CD4-positive, alpha-beta T cell (primary cell): ENCODE data around the gene MSL3B.

Experiments
- ATAC-seq: fragments of 200-7000 bp; cut with Tn5 transposase; one replicate; pipeline ENCODE4 v1.10.0; 2022; ENCODE audit warnings: mild to moderate bottlenecking; ENCODE audit not compliant: poor library complexity
- CTCF ChIA-PET: fragments of 350-600 bp; sonication (Branson Sonifier 250); formaldehyde crosslinking; loops from one replicate; lab custom pipeline; 2021; ENCODE audit warnings: antibody characterized with exemption, inconsistent platforms; lab: Charles Lee
- POLR2A ChIA-PET: fragments of 350-600 bp; sonication (Branson Sonifier 250); formaldehyde crosslinking; loops from one replicate; lab custom pipeline; 2021; ENCODE audit warnings: antibody characterized with exemption, inconsistent platforms; lab: Charles Lee
- DNase-seq, 14 experiments: peaks; one replicate each; pipeline ENCODE4 v3.0.0-alpha.2; 2013 to 2020; ENCODE audit warnings: mixed read lengths in 2 of 14
- H3K27ac ChIP-seq, 2 donors: one replicate each; pipeline versions ENCODE4 v1.5.1 to v1.7.0; 2013; ENCODE audit warnings: low read length in 2 of 2, low read depth in 1 of 2, mild to moderate bottlenecking in 1 of 2
- H3K27me3 ChIP-seq, 2 experiments: 1 replicate in 1 of 2; 2 replicates in 1 of 2; pipeline versions ENCODE4 v1.6.1 to v1.7.0; 2013; ENCODE audit warnings: low read length in 2 of 2, control low read depth in 1 of 2, mild to moderate bottlenecking in 1 of 2, moderate library complexity in 1 of 2; ENCODE audit not compliant: insufficient read depth in 2 of 2, control insufficient read depth in 1 of 2
- H3K36me3 ChIP-seq: one replicate; pipeline ENCODE4 v1.6.1; 2013; ENCODE audit warnings: low read length, control low read depth; ENCODE audit not compliant: insufficient read depth
- H3K4me1 ChIP-seq: one replicate; pipeline ENCODE4 v1.6.1; 2013; ENCODE audit warnings: low read length, control low read depth; ENCODE audit not compliant: insufficient read depth
- H3K4me3 ChIP-seq: one replicate; pipeline ENCODE4 v1.5.1; 2013; ENCODE audit warnings: mild to moderate bottlenecking, low read length, moderate library complexity
- H3K9me3 ChIP-seq, 2 experiments: 1 replicate in 1 of 2; 2 replicates in 1 of 2; pipeline versions ENCODE4 v1.6.1 to v1.7.0; 2013; ENCODE audit warnings: low read length in 2 of 2, mild to moderate bottlenecking in 2 of 2, control low read depth in 1 of 2, moderate library complexity in 1 of 2; ENCODE audit not compliant: control insufficient read depth in 1 of 2, insufficient read depth in 1 of 2
- H3K27ac Mint-ChIP-seq: one replicate; pipeline ENCODE4 v1.8.0; 2020; ENCODE audit warnings: mixed read lengths
- H3K27me3 Mint-ChIP-seq: one replicate; pipeline ENCODE4 v1.8.0; 2021; ENCODE audit warnings: mixed read lengths
- H3K36me3 Mint-ChIP-seq: one replicate; pipeline ENCODE4 v1.8.0; 2021; ENCODE audit warnings: low read depth, mixed read lengths
- H3K4me1 Mint-ChIP-seq: one replicate; pipeline ENCODE4 v1.8.0; 2021; ENCODE audit warnings: low read depth, mixed read lengths
- H3K4me3 Mint-ChIP-seq: one replicate; pipeline ENCODE4 v1.8.0; 2020; ENCODE audit warnings: mild to moderate bottlenecking, mixed read lengths
- H3K9me3 Mint-ChIP-seq: one replicate; pipeline ENCODE4 v1.8.0; 2020; ENCODE audit warnings: mixed read lengths
- intact Hi-C, 2 experiments: fragments of 100-400 bp; cut with DNase I in 1 of 2; cut with micrococcal nuclease in 1 of 2; formaldehyde crosslinking; loops; one replicate each; pipeline versions ENCODE4 v1.15.1 to v1.9.0; 2023 to 2025; cut with DNase I, micrococcal nuclease
- TF ChIP-seq, protein P1 (sequence below): fragments of 200-600 bp; IDR thresholded peaks from one replicate; pipeline ENCODE4 v1.8.0; 2022; ENCODE audit warnings: antibody characterized with exemption, mild to moderate bottlenecking

Gene MSL3B

DNA sequence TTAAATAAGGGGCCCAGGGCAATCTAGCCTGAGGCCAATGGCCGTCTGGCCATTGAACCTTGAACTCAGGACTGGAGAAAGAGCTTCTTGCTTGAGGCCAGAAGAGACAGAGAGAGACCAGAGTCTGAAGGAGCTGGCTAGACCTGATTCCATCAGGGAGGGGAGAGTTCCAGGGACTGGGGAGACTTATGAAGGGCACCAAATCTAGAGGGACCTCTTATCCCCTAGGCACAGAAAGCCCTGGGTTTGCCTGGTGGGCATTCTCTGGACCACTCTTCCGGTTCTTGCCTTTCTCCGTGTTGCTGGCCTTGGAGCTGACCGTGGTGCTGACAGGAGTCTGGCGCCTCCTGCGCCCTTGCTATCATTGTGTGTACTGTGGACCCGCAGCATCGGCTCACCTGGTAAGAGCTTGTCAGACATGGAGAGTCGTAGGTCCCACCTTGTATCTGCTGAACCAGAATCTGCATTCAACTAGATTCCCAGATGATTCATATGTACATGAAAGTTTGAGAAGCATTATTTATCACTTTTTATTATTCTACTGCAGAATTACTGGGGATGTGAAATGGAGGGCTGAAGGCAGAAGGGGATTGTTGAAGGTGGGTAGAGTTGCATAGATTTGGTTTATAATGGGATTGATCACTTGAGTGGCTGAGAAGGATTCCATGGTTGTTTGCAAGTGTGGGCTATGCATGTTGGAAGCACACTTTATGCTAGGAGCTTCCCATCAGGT is 44.7 kb upstream of the MSL3B start:
- POLR2A ChIA-PET: no interaction called here
- ATAC-seq (no peak), DNase-seq (peak in 1 of 14 experiments; percentile 3)
- Histone ChIP-seq H3K9me3 (peaks cover 0 to 6% of the 10 kb centered on the region in 2 experiments), H3K4me1 (no peaks in the 10 kb centered on the region), H3K27ac (no peak overlapping the region), H3K4me3 (no peak overlapping the region), H3K27me3 (peaks cover 4 to 16% of the 10 kb centered on the region in 2 experiments), H3K36me3 (no peaks in the 10 kb centered on the region)
- no peak overlapping the region for H3K27ac Mint-ChIP-seq
- CTCF ChIA-PET: no interaction called here
- intact Hi-C loops: no loop called here
- no peaks in the 10 kb centered on the region for H3K9me3 Mint-ChIP-seq
- TF ChIP-seq, protein P1, sequence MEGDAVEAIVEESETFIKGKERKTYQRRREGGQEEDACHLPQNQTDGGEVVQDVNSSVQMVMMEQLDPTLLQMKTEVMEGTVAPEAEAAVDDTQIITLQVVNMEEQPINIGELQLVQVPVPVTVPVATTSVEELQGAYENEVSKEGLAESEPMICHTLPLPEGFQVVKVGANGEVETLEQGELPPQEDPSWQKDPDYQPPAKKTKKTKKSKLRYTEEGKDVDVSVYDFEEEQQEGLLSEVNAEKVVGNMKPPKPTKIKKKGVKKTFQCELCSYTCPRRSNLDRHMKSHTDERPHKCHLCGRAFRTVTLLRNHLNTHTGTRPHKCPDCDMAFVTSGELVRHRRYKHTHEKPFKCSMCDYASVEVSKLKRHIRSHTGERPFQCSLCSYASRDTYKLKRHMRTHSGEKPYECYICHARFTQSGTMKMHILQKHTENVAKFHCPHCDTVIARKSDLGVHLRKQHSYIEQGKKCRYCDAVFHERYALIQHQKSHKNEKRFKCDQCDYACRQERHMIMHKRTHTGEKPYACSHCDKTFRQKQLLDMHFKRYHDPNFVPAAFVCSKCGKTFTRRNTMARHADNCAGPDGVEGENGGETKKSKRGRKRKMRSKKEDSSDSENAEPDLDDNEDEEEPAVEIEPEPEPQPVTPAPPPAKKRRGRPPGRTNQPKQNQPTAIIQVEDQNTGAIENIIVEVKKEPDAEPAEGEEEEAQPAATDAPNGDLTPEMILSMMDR: no peak
- H3K4me1 Mint-ChIP-seq: no peaks in the 10 kb centered on the region
- H3K36me3 Mint-ChIP-seq: no peaks in the 10 kb centered on the region
- H3K27me3 Mint-ChIP-seq: peaks cover 38% of the 10 kb centered on the region
- H3K4me3 Mint-ChIP-seq: no peak overlapping the region

DNA sequence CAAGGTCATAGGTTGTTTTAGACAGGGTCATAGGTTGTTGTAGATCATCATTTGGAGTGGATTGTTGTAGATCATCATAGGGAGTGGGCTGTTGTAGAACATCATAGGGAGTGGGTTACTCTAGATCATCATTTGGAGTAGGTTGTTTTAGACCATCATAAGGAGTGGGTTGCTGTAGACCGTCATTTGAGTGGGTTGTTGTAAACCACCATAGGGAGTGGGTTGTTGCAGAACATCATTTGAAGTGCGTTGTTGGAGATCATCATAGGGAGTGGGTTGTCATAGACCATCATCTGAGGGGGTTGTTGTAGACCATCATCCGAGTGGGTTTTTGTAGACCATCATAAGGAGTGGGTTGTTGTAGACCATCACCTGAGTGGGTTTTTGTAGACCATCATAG is 39.4 kb upstream of the MSL3B start:
- TF ChIP-seq, protein P1: no peak
- H3K27me3 Mint-ChIP-seq: peaks cover 27% of the 10 kb centered on the region
- no peaks in the 10 kb centered on the region for H3K9me3 Mint-ChIP-seq

DNA sequence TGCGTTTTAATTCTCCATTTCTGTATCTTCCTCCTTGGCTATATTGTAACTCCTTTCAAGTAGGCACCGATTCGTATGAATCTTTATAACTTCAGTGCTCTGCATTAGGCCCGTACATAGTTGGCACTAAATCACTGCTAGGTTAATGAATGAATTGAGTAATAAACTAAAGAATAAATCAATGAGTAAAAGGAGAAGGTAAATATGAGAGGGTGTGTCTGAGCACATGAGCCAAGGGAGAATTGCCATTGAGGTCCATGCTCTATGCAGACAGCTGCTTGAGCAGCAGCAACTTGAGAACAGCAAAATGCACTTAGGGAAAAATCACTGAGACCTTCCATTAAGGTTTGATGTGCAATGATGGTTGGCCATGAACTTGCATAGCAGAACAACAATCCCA is 37.8 kb upstream of the MSL3B start:
- CTCF ChIA-PET: no interaction called here
- Mint-ChIP-seq H3K36me3 (no peaks in the 10 kb centered on the region), H3K9me3 (no peaks in the 10 kb centered on the region), H3K4me1 (no peaks in the 10 kb centered on the region), H3K27ac (no peak overlapping the region), H3K27me3 (peaks cover 17% of the 10 kb centered on the region), H3K4me3 (no peak overlapping the region)
- DNase-seq: no peak
- no peak overlapping the region for H3K4me3 ChIP-seq
- H3K27ac ChIP-seq: no peak overlapping the region
- no peaks in the 10 kb centered on the region for H3K9me3 ChIP-seq
- TF ChIP-seq, protein P1: no peak
- H3K4me1 ChIP-seq: no peaks in the 10 kb centered on the region
- peaks cover 0 to 9% of the 10 kb centered on the region in 2 experiments for H3K27me3 ChIP-seq
- H3K36me3 ChIP-seq: no peaks in the 10 kb centered on the region
- intact Hi-C loops: no loop called here
- POLR2A ChIA-PET: no interaction called here
- no peak for ATAC-seq

More for the DNA sequence above, 39.4 kb upstream of the MSL3B start:
- no peaks in the 10 kb centered on the region for H3K36me3 Mint-ChIP-seq
- no peaks in the 10 kb centered on the region for H3K4me1 ChIP-seq
- H3K4me1 Mint-ChIP-seq: no peaks in the 10 kb centered on the region
- CTCF ChIA-PET: no interaction called here
- H3K4me3 ChIP-seq: no peak overlapping the region
- H3K27ac ChIP-seq: no peak overlapping the region
- intact Hi-C loops: no loop called here
- POLR2A ChIA-PET: no interaction called here
- ATAC-seq (no peak), DNase-seq (no peak)
- H3K4me3 Mint-ChIP-seq: no peak overlapping the region
- peaks cover 0 to 2% of the 10 kb centered on the region in 2 experiments for H3K9me3 ChIP-seq
- no peaks in the 10 kb centered on the region for H3K36me3 ChIP-seq
- H3K27me3 ChIP-seq: peaks cover 0 to 12% of the 10 kb centered on the region in 2 experiments
- H3K27ac Mint-ChIP-seq: no peak overlapping the region
